HL-60/S4 treated with retinoic acid at 250 ng/mL for 4 days and 3 days (cell line): ENCODE measurements around the gene TBX10.
"Not testable (repeated sequence)": the region's sequence is repeated elsewhere in the genome, so short reads cannot be mapped to it uniquely, and the experiment has no call there.

Experiments
- in situ Hi-C: fragments of 300-500 bp; cut with MboI; formaldehyde crosslinking; loops from 2 replicates; pipeline ENCODE4 v1.7.0; 2022; ENCODE audit warnings: low sequenced_read_pairs

Gene TBX10

GRCh38 chr11:67646535-67647336, 7.2 kb upstream of the TBX10 start:
- in situ Hi-C loops = no loop called here

GRCh38 chr11:67645521-67646461, 6.2 kb upstream of the TBX10 start:
- in situ Hi-C loops = no loop called here

DNA sequence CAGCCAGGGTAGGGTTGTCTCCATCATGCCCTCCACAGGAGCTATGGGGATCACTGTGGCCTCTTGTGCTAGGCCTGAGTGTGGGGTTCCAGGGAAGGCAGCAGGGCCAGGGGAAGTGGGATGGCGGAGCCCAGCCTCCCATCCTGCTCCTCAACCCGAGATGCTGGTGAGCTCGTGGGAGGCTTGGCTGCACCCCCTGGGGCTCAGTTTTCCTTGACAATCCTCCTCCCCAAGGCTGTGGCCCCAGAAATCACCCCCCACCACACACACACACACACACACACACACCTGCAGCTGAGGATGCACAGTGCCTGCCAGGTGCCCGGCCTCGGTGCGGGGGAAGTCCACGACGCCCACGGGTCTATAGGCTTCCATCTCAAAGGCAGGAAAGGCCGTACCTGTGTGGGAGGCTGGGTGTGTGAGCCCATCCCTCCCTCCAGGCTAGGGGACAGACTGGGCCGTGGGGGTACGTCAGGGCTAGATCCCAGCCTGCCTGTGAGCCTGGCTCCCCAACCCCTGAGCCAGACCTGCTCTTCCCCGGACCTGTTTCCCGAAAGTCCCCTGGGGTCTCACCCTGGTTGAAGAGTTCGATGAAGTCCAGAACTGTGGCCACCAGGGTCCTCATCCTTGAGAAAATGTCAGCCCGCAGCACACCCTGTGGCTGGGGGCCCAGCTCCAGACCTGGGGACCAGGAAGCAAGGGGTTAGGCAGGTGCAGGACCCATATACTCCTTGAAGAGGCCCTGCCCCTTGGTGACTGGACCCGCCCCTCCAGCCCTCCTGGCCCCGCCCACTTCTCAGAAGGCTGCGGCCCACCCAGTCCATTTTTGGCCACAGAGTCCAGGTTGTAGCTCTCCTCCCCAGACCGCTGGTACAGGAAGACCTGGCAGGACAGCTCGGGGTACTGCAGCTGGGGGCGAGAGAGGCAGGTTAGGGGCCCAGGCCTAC, 5.2 kb upstream of the TBX10 start:
- in situ Hi-C loops = no loop called here

DNA sequence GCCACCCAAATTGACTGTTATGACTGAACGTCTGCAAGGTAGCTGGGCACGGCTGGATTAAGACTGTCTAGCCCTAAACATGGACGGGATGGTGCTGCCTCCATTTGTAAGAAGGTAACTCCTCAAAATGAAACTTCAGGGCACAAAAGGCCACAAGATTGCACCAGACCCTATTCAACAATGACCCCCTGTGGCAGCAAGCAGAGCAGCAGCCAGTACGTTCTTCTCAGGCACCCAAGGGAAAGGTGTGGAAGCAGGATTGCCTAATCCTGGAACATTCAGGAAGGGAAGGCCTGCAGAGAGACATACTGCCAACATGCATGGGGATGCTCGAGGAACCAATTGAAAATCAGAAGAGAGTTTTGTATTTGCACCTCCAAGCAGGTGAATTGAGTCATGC, 4.5 kb upstream of the TBX10 start:
- in situ Hi-C loops = no loop called here

DNA sequence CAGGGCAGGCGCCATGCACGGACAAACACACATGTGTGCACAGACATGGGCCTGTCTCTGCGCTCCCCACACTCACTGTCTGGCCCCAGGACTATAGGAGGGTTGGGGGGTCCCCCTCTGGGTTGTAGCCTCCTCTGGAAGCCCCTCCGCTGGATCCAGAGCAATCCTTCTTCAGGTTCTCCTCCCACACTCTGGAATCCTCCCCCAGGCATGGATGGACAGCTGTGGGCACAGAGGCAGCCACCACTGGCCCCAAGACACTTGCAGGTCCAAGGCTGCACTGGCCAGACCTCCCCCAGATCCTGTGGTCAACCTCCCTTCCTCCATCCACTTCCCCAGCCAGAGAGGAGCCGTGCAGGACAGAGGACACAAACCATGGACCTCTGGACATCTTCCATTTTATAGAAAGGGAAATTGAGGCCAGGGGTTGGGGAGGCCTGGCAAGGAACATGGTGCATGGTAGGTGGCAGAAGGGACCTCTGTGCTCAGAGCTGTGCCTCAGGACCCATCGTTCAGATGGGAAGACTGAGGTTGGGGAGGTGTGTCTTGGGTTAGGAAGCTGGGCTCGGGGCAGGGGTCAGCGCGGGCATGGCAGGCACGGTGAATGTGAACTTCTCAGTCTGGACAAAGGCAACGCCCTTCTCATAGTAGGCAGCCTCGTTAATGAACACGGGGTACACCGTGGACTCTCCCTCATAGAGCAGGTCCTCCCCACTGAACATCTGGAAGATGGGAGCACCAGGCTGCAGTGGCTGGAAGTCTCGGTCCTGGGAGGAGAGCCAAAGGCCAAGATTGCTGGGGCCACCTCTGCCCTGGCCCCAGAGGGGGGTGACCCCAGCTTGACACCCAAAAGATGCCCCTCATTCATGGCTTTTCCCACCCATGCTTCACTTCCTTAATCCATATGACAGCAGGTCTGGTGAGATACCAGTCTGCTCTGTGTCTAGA, 2.9 kb upstream of the TBX10 start:
- in situ Hi-C loops = no loop called here

- in situ Hi-C loops = no loop called here
Observed at GRCh38 chr11:67641338-67642172, 2.0 kb upstream of the TBX10 start.

DNA sequence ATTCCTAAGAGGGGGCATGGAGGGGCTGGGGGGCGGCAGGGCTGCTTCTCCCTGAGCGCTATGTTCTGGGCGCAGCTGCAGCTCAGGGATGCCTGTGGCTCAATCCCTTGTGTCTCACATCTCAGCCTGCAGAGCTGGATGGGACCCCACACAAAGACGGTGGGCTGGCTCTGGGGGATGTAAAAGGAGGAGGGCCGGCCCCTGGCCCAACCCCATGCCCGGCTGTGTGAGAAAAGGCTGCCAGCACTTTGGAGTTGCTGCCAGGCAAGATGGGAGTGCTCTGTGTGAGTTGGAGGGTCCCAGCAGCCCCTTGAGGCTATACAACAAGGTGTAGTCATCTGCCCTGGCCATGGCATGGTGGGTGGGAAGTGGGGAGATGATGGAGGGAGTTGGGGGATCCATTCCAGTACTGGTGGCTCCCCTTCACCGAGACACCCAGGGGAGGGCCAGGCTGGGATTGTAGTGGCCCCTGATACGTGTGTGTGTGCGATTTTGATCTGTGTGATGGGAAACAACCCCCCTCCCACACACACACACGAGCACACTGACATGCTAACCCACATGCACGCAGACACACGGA, 1.3 kb upstream of the TBX10 start:
- in situ Hi-C loops = no loop called here

GRCh38 chr11:67640021-67640757, 626 bp upstream of the TBX10 start:
- in situ Hi-C loops = no loop called here

- in situ Hi-C loops = no loop called here
Observed at GRCh38 chr11:67638535-67639437, 777 bp downstream of the TBX10 start.

- in situ Hi-C loops = not testable (repeated sequence)
Observed at GRCh38 chr11:67637441-67637840, 2.1 kb downstream of the TBX10 start.

- in situ Hi-C loops = no loop called here
Observed at GRCh38 chr11:67636962-67637361, 2.6 kb downstream of the TBX10 start.

DNA sequence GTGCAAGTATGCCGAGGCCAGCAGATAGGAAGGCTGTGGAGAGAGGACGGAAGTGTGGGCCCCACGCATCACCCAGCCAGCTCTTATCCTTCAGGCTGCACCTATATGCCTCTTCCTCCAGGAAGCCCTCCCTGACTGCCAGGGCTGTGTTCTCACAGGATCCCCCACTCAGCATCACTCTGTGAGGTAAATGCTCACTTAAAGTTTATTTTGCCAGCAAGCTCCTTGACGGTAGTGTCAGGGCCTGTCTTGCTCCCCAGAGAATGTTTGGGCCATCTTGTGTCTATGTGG, 4.4 kb downstream of the TBX10 start:
- in situ Hi-C loops = no loop called here

DNA sequence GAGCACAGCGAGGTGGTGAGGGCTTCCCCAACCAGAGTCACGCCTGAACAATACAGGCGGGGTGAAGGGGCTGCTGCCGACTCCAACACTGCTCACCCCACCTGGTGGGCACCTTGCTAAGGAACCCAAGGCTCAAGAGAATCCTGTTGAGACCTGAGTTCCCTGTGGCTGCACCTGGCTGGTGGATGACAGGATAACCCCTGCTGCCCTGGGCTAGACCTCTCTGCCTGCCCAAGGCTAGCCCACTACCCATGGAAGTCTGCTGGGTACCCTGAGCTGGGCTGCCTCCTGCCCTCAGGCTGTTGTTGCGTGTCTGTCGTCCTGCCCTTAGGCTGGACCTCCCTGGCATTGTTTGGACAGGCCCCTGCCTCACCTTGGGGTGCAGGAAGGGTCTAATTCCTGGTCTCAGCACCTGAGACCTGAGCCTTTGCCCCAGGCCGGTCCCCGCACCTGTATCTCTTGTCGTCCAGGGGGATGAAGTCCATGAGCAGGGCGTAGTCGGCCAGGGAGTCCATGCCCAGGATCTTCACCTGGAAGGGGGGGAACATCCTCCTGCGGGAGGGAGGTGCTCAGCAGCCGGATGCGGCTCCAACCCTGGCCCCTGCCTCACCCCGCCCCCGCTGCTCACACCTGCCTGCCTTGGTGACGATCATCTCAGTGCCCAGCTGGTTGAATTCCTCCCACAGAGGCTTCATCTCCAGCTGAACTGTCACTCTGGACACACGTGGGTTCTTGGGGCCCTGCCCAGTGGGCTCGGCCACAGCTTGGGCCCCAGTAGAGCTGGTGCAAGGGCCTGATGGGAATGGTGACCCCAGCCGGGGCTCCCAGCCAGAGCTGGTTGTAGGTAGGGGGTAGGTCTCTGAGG, 5.0 kb downstream of the TBX10 start:
- in situ Hi-C loops = no loop called here

GRCh38 chr11:67633758-67634365, 5.7 kb downstream of the TBX10 start:
- in situ Hi-C loops = no loop called here

- in situ Hi-C loops = no loop called here
Observed at GRCh38 chr11:67632982-67633755, 6.4 kb downstream of the TBX10 start.
